ENCODE results near the gene XYLT1.
"Not testable (repeated sequence)": the region's sequence is repeated elsewhere in the genome, so short reads cannot be mapped to it uniquely, and the experiment has no call there.

XYLT1 gene

DNA sequence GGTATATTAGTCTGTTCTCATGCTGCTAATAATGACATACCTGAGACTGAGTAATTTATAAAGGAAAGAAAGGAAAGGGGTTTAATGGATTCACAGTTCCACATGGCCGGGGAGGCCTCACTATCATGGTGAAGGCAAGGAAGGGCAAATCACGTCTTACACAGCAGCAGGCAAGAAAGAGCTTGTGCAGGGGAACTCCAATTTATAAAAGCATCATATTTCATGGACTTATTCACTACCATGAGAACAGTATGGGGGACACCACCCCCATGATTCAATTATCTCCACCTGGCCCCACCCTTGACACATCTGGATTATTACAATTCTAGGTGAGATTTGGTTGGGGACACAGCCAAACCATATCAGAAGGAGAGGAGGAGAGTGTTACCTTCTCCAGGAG is 17.7 kb upstream of the XYLT1 start:
- DNase-seq: no peak

DNA sequence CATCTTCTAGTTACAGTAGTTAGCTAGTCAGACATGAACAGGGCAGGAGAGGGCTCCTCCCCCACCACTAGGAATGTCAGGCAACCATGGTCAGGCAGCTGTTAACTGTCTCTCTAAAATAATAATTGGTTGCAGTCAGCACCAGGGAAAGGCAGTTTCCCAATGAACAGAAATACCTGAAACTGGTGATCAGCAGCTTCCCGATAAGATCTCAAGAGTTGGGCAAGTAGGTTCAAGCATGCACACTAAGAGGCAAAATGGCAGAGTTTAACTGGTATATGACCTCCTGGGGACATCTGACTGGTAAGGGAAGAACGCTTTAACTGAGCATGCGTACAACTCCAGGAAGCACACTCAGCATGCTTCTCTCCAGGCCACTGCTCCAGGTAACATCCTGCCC is 12.6 kb upstream of the XYLT1 start:
- no peak for DNase-seq

DNA sequence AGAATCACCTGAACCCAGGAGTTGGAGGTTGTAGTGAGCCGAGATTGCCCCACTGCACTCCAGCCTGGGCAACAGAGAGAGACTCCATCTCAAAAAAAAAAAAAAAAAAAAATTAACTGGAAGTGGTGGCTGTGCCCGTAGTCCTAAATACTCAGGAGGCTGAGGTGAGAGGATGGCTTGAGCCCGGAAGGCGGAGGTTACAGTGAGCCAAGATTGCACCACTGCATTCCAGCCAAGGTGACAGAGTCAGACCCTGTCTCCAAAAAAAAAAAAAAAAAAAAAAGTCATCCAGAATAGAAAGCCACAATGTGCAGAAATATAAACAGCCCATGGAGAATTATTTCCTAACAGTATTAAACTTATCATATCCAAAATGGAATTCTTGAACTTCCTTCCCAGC is 11.6 kb upstream of the XYLT1 start:
- not testable (repeated sequence) for DNase-seq

DNA sequence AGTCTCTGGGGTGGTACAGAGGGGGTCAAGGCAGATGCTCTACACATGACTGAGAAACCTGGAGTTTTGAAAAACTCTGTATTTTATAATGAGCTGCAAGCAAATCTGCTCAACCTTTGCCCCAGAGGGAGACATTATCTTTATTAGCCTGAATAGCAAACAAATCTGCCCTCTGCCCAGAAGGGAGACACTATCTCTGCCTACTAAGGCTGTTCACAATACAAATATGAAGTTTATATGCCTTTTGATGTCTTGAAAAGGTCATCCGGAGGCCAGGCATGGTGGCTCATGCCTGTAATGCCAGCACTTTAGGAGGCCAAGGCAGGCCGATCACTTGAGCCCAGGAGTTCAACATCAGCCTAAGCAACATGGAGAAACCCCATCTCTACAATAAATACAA is 11.0 kb upstream of the XYLT1 start:
- no peak for DNase-seq

DNA sequence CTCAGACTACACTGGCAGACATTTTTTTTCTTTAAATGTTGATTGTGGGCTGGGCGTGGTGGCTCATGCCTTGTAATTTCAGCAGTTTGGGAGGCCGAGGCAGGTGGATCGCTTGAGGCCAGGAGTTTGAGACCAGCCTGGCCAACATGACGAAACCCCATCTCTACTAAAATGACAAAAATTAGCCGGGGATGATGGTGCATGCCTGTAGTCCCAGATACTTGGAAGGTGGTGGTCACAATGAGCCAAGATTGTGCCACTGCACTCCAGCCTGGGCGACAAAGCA is 6.4 kb upstream of the XYLT1 start:
- DNase-seq: not testable (repeated sequence)

DNA sequence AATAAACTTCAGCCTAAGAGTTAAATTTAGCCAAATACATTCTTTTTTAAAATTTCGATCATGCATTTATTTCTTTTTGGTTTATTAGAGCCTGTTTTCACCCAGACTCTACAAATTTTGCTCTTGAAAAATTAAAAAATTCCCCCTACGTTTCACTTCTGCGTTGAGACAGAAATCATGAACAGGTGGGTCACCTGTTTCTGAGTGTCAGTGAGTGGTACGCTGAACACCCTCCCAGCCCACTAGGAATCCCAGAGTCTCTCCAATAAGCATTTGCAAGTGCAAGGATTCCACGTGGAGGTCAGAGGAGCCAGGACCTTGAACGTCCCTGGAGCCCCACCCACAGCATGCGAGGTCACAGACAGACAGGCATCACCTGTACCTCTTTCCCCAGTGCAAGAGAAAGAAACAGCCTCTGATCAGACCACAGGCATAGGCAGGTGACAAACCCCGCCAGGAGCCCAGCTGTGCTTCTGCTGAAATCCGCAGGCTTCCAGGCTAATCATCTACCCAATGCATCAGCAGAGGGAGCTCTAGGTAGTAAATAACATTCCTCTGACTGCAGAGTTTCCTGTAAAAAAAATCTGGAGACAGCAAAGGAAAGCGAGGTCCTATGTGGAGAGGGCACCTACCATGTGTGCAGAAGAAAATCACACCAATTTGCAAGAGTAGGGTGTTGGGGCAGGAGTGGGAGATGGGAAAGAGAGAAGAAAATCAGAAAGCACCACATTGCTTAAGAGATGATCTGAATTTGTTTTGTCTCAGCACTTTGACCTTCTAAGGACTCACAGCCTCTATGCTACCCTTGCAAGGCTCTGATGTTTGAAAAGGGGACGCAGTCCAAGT is 5.9 kb upstream of the XYLT1 start:
- no peak for DNase-seq

DNA sequence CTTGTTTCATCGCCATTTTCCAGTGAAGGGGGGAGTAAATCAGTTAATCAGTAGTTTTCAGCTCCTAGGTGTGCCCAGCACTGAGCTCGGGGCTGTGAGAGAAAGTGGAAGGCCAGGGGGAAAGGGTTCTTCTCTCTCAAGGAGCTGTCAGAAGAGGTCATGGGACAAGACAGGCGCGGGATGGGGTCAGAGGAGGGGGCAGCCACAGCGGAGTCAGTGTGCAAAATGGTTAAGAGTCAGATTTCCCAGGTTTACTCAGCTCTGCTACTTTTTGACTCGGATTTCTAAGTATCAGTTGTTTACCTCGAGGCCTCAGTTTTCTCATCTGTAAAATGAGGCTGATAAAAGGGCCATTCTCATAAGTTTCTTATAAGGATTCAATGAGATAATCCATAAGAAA is 4.3 kb upstream of the XYLT1 start:
- DNase-seq: no peak

DNA sequence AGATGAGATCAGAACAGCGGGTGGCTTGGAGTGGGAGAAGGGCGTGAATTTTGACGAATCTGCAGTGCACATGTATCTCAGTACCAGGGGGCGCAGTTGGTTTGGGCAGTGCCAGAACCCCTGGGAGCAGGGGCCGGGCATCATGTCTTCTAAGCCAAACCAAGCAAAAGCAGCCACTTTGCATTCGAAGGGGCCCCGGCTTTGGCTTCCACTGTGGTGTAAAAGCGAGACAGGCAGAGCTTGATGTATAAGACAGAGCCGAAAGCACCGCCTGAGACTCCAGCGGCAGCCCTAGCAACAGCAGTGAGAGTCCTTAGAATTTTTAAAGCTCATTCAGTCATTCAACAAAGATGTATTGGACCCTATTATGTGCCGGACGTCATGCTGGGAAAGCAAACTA is 3.8 kb upstream of the XYLT1 start:
- no peak for DNase-seq

DNA sequence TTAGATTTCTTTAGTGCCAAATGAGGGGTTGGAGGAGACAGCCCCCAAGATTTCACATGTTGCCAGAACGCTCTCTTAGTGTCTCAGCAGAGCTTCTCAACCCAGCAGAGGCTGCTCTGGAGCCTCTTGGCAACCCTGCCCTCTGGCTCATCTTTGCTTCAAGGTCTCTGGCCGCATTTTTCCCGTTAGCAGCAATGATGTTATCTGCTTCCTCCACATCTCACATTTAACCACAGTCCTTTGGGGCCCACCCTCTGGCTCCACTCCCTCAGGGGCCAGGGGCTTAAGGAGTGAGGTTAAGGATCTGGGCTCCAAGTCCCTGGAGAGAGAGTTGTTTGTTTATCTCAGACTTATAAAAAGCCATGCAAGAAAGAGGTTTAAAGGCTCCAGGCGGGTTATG is 3.3 kb upstream of the XYLT1 start:
- DNase-seq: no peak

DNA sequence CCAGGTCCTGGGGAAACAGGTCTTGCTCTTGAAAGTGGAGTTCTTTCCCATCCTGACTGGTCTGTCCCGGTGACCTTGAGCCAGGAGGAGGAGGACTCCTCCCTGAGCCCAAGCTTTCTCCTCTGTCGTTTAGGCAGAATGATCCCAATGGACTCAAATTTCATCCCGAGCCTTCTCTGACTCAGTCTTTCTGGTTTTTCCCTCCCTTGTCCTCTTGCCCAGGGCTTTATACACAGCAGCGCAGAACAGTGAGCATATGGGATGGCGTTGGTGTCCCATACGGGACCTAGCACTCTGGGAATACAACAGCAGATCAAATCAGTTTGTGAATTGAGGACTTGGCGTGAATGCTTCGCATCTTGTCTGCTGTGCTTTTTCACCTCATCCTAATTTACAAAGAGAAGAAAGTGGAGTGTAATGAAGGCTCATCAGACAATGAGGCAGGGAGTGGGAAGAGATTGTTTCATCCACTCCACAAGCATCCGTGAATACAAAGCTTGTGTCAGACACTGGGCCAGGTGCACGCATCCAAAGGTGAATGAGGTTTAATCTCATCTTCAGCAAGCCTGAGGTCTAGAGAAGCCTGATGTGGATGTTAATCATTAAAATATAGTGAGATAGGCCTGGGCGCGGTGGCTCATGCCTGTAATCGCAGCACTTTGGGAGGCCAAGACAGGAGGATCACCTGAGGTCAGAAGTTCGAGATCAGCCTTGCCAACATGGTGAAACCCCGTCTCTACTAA is 1.1 kb upstream of the XYLT1 start:
- no peak for DNase-seq

DNA sequence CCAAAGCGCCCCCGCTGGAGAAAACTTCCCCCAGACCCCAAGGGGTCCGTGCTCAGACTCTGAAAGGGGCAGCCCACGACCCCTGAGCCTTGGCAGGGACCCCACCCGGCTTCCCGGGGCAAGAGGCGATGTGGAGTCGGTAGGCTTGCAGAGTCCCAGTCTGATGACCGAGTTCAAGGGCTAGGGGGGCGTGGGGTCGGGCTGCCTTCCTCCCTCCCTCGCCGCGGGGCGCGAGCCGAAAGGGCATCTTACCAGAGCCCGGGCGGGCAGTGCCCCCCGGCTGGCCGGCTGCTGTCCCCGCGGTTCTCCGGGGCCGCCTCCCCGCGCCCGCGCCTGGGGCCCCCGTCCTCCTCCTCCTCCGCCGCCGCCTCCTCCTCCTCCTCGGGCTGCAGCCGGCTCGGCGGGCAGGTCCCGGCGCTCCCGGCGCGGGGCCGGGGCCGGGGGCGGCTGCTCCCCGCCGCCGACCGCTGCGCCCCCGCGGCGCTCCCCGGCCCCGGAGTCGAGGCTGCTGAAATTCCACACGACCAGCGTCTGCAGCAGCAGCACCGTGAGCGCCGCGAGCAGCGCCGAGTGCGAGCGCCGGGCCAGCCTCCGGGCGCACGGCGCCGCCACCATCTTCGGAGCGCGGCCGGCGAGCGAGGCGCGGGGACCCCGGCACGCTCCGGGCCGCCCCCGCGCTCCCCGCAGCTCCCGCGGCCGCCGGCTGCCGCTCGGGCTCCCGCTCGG is 415 bp downstream of the XYLT1 start:
- DNase-seq: no peak

DNA sequence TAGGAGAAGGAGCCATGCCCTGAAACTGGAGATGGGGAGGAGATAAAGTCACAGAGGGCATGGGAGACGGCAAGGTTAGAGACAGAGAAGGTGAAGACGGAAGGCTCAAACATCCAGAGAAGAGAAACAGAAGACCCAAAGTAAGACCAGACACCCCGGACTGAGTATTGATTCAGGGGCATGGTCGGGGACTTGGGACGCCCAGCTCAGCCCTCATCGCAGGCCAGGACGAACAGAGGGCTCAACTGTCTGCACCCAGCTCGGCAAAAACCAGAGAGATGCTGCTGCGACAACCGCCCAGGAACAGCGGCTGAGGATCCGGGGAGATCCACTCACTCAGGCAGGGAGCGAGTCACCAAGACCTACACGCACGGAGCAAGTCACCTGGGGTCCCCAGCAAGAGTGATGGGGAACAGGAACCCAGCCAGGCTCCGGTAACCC is 999 bp downstream of the XYLT1 start:
- no peak for DNase-seq

DNA sequence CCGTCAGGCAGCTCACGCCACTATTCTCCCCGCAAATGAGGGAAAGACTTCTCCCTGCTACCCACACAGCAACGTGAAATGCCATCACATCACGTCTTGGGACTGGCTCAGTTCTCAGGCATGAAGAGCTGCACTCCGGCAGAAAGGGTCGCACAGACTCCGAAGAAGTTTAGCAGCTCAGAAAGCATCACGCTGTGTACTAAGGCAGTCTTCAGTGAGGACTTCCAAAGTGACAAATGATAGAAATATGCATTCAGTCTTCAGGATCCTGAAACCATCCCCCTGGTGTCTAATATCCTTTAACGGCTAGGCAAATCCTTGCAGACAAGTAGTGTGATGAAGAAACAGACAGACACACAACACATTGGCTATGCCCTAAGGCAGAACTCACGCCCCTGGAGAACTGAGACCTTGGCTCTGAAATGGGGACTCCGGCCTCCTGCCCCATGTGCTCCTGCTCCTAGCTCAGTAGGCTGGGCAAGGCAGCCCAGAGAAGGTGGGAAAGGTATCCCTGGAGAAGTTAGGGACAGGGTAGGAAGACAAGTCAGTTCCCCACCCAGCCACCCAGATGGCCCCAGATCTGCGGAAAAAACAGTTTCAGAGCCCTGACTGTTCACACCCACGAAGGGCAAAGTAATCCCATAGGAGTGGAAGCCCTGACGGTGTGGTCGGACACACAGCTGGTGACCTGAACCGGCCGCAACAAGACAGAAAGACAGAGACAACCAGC is 1.6 kb downstream of the XYLT1 start:
- DNase-seq: no peak

DNA sequence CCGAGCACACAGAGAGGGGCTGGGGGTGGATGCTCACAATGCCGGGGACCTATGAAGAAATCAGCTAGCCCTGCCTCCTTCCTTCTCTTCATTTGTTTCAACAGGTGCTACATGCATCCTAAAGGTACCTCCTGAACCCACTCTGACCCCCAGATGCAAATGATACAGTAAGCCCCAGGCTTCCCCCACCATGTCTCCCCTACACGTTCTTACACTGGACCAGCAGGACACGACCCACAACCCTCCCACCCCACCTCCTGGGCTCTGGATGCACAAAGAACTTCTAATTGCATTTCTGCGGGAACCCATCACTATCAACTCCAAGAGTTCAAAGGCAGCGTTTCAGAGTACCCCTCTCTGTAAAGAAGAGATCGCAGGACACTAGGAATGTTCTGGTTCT is 2.1 kb downstream of the XYLT1 start:
- DNase-seq: no peak

DNA sequence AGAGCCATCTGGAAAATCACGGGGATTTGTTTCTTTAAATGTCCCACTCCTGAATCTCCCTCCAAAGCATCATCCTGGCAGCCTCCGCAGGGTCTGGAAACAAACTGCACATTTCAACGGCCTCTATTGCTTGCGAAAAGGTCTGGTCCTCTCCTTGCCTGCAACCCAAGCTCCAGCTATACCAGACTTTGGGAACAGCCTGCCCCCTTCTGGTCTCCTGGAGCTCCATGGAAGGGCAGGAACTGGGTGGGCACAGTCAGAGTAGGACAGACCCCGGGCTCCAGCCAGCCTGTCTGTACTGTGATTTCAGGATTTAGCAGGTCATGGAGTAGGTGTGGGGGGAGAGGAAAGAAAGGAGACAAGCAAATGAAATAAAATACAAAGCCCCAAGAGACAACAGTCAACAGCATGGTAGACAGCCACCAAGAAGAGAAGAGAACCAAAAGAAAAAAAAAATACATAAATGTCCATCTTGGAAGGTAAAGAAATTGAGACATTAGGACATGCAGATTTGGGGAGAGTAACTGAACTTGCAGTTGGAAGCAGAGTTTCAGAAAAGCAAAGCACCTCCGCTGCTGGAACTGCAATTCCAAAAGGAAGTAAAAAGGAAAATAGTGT is 2.7 kb downstream of the XYLT1 start:
- DNase-seq: no peak

DNA sequence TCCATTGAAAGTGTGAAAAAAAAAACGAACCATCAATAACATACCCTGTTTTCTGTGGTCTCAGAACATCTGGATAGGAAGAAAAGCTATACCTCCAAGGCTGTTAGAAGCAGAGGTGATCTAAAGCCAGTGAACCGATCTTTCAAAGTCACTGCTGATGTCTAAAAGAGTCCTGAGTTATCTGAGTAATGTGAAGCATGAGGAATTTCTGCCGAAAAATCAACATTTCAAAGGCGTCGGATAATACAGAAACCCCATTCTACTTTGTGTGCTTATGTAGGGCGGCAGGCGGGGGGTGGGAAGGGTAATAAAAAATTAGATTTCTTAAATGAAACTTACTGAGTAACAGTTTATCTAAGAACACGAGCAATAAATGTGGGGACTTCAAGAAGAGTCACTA is 3.9 kb downstream of the XYLT1 start:
- no peak for DNase-seq

DNA sequence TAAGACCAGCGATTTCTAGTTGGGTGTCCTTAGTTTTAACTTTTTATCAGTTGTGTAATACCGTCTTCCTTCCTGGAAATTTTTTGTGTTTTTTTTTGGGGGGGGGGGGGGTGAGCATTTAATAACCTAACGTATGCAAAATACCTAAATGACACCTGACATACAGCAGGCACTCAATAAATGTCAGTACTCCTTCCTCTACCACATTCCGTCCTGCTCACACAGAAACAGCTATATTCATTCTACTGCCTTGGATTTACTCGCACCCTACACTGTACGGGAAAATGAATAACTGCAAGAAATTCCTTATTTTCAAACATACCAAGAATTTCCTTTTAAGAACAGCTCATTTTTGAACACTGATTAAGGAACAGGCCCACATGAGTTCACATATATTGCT is 5.3 kb downstream of the XYLT1 start:
- no peak for DNase-seq

DNA sequence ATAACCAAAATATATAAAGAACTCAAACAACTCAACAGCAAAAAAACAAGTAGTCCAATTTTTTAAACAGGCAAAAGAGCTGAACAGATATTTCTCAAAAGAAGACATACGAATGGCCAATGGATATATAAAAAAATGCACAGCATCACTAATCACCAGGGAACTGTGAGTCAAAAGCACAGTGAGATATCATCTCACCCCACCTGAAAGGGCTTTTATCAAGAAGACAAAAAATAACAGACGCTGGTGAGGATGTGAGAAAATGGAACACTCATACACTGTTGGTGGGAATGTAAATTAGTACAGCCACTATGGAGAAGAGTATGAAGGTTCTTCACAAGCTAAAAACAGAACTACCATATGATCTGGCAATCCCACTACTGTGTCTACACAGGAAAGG is 7.4 kb downstream of the XYLT1 start:
- no peak for DNase-seq

DNA sequence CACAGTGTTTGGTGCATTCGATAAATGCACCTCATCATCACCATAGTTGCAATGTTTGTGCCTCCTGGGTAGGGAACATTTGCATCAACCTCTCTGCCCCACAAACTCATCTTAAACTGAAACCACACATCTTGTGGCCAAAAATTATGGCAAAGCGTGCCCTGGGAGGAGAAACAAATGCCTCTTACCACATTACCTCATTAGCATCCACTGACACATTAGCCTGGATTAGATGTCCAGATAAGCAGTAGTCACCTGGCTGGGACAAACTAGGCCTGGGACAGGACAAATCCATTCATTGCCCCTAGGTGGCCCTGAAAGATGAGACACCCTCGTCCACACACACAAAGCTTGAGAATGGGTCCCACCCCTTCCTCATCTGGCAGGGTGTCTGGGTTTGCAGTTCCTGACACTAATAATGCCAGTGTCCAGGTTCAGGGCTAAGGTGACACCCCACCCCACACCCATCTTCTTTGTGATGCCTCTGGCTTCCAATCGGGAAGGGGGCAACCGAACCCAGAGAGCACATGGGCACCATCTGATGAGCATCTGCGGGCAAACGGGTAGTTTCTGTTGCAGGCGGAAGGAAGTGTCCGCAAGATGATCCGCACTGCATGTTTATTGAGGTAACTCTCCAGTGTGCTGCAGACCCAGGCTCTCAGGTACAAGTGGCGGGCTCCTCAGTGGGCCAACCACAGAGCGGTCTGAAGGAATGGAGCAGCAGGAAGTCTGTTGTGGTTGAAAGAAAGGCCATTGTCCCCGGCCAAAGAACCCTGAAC is 8.6 kb downstream of the XYLT1 start:
- no peak for DNase-seq

DNA sequence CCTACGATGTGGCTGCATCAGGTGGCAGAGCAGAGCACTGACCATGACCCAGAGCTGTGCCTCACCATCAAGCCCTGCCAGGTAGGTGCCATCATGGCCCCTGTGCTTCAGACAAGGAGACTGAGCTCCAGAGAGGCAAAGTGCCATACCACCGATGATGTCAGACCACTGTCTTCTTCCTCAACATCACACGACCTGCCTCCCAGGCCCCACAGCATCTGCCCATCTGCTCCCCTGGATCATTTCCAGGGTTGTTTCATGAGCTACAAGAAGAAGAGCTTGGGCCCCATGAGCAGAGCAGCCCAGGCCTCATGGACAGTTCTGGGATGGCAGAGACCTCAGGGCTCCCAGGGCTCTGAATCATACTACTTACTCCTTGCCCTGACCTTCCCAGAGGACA is 9.9 kb downstream of the XYLT1 start:
- no peak for DNase-seq

DNA sequence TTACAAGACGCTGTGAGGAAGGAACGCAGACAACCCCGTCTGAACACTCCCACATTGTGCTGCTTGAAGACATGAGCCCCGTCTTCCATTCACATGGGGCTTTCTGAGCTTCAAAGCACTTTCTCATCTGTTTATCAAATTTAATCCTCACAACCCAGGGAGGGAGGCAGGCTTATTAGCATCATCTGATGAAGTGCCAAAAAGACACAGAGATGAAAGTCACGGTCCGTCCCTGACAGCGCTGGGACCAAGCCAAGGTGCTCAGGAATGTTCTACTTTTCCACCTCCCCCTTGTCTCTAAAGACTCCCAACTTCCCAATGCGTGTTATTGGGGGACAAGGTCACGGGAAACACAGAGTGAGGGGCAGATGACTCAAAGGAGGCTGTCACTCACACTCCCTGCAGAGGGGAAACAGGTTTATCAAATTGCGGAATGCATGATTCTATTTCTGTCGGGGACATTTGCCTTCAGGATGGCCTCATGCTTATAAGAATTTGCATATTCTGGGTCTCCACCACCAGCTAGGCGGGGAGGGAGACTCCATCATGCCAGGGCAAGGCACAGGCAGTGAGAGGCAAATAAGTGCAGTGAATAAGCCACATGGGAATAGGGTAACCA is 10.7 kb downstream of the XYLT1 start:
- no peak for DNase-seq

DNA sequence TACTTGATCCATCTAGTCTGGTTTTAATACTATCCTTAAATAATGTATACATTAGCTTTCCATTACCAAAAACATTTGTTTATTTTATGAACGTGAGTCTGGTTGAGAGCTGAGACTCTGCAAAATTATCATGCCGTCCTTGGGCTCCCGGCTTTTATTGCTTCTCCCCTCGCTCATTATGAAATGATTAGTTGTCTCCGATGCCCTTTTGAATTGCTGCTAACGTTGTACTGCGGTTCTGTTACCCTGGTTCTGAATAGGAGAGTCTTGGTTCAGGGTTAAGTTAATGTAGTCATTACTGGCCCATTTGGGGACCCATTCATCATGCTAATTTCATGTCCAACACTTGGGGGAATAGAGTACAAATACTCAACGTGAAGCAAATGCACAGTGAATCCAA is 12.8 kb downstream of the XYLT1 start:
- DNase-seq: no peak

Data from NCI-H1048 (cell line).